HG03439 (cell line): ENCODE measurements around the gene DDR2.

Experiments used
- ATAC-seq: cut with Tn5 transposase; IDR thresholded peaks from one replicate; pipeline ENCODE4 v1.9.1; 2021; ENCODE audit warnings: mild to moderate bottlenecking, moderate library complexity; ENCODE audit not compliant: unreplicated experiment

The DDR2 gene

GRCh38 chr1:162822391-162823200 is 190.3 kb downstream of the DDR2 start:
- ATAC-seq: no peak

GRCh38 chr1:162823231-162823630 is 191.0 kb downstream of the DDR2 start:
- no peak for ATAC-seq

DNA sequence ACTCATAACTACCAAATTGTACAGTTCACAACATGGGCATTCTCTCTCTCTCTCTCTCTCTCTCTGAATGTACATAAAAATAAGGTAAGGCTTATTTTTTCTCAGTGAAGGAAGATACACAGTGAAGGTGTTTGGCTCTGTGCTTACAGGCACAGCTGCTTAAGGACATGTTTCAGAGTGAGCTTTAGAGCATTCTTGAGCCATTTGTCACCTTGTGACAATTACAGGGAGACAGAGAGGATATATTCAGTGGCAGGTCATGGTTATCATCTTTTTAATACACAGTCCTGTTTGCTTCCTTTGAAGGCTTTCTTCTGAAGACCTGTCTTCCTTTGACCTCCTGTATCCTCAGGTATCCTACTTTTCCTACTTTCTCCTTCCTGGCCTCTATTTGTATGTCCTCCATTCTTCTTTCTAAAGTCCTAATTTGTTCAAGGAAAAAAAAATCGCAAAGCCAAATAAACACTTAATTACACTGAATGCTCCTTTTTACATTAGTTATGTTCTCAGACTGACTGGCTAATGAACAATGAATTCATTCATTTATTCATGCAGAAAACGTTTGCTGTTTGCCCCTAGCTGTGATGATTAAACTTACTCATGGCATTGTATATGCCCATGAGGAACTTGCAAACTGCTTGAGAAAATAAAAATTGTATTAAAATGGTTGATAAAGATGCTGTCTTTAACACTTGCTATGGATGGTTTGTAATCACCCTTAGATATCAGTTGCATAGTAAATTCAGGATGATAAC is 191.7 kb downstream of the DDR2 start:
- no peak for ATAC-seq

DNA sequence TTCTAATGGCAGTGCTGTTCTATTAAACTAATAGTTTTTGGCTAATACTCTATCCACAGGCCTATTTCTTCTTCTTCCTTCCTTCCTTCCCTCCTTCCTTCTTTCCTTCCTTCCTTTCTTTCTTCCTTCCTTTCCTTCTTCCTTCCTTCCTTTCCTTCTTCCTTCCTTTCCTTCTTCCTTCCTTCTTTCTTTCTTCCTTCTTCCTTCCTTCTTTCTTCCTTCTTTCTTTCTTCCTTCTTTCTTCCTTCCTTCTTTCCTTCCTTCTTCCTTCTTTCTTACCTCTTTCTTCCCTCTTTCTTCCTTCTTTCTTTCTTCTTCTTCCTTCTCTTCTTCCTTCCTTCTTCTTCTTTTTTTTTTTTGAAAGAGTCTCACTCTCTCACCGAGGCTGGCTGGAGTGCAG is 197.0 kb downstream of the DDR2 start:
- no peak for ATAC-seq

DNA sequence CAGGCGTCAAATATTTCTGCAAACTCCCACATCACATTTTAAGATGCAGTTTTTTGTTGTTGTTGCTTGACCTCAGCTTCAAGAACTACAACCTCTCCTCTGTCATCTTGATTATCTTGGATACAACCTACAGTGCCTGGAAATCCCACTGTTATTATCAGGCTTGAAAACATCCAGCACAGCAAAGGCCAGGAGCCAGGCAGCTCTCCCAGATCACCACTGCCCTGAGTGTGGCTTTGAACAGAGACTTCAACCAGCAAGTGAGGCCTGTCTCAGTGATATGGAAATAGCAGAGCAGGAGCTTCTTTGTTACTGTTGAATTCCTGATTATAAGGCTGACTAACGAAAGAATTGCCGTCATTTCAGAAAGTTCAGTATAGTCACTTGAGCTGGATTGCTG is 200.2 kb downstream of the DDR2 start:
- no peak for ATAC-seq

- ATAC-seq: no peak
Observed at GRCh38 chr1:162835157-162835899, 203.1 kb downstream of the DDR2 start.
